Suprapubic skin (tissue), 3 donors: ENCODE measurements around the gene BTNL8.
"Not testable (repeated sequence)": the region's sequence is repeated elsewhere in the genome, so short reads cannot be mapped to it uniquely, and the experiment has no call there.

Experiments
- POLR2AphosphoS5 ChIP-seq, 3 donors: sonication (generic); formaldehyde crosslinking; IDR thresholded peaks; one replicate each; pipeline ENCODE4 v1.6.1; 2017; ENCODE audit warnings: antibody characterized with exemption in 3 of 3
- TF ChIP-seq, protein P1 (sequence below), 2 donors: fragments of 200-600 bp in 1 of 2; fragments of 450-650 bp in 1 of 2; sonication (generic) in 1 of 2; IDR thresholded peaks; one replicate each; pipeline ENCODE4 v1.5.1; 2016 to 2019; ENCODE audit warnings: antibody characterized with exemption in 2 of 2, mild to moderate bottlenecking in 1 of 2, moderate library complexity in 1 of 2

DNA sequence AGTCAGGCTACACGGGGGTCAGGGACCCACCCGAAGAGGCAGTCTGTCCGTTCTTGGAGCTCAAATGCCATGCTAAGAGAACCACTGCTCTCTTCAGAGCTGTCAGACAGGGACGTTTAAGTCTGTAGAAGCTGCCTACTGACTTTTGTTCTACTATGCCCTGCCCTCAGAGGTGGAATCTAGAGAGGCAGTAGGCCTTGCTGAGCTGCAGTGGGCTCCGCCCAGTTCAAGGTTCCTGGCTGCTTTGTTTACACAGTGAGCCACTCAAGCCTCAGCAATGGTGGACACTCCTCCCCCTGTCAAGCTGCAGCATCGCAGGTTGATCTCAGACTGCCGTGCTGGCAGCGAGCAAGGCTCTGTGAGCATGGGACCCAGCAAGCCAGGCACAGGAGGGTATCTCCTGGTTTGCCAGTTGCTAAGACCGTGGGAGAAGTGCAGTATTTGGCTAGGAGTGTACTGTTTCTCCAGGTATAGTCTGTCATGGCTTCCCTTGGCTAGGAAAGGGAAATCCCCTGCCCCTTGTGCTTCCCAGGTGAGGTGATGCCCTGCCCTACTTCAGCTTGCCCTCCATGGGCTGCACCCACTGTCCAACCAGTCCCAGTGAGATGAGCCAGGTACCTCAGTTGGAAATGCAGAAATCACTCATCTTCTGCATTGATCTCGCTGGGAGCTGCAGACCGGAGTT is 13.0 kb upstream of the BTNL8 start:
- TF ChIP-seq, protein P1, sequence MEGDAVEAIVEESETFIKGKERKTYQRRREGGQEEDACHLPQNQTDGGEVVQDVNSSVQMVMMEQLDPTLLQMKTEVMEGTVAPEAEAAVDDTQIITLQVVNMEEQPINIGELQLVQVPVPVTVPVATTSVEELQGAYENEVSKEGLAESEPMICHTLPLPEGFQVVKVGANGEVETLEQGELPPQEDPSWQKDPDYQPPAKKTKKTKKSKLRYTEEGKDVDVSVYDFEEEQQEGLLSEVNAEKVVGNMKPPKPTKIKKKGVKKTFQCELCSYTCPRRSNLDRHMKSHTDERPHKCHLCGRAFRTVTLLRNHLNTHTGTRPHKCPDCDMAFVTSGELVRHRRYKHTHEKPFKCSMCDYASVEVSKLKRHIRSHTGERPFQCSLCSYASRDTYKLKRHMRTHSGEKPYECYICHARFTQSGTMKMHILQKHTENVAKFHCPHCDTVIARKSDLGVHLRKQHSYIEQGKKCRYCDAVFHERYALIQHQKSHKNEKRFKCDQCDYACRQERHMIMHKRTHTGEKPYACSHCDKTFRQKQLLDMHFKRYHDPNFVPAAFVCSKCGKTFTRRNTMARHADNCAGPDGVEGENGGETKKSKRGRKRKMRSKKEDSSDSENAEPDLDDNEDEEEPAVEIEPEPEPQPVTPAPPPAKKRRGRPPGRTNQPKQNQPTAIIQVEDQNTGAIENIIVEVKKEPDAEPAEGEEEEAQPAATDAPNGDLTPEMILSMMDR (IDR thresholded peaks at IDR 0.05), result not testable (repeated sequence)
- not testable (repeated sequence) for TF ChIP-seq POLR2AphosphoS5 (IDR thresholded peaks at IDR 0.05)
